Urinary bladder (tissue), 4 donors: ENCODE data around the gene CDC42BPB. TPM values are rescaled to one million over a fixed set of nuclear protein-coding genes. Genes with fewer than 3 reads are reported as not detected.
A peak's percentile ranks its signal among the peaks of the same experiment; 100 is the strongest.
"Not testable (repeated sequence)": the region's sequence is repeated elsewhere in the genome, so short reads cannot be mapped to it uniquely, and the experiment has no call there.

Source experiments
- DNase-seq: peaks from one replicate; pipeline ENCODE4 v3.0.0-alpha.2; 2015; ENCODE audit errors: extremely low spot score
- H3K27ac ChIP-seq: one replicate; pipeline ENCODE4 v1.5.1; 2013; ENCODE audit warnings: low read depth, mild to moderate bottlenecking, moderate library complexity
- H3K36me3 ChIP-seq: one replicate; pipeline ENCODE4 v1.6.1; 2013; ENCODE audit warnings: mild to moderate bottlenecking, moderate library complexity; ENCODE audit not compliant: insufficient read depth
- H3K4me1 ChIP-seq: one replicate; pipeline ENCODE4 v1.6.1; 2013; ENCODE audit warnings: mild to moderate bottlenecking, moderate library complexity; ENCODE audit not compliant: insufficient read depth
- H3K4me3 ChIP-seq: one replicate; pipeline ENCODE4 v1.5.1; 2013; ENCODE audit warnings: low read depth, low read length
- WGBS: extraction: QIAGEN DNeasy Blood & Tissue Kit; methylation state at CpG from one replicate; pipeline ENCODE4 v1.1.7; 2013; 5-methylcytosine and 5-hydroxymethylcytosine counted together
- polyA plus RNA-seq: library from polyadenylated mRNA; stranded (reverse); fragments of 200-250 nt; gene quantifications from one replicate; pipeline ENCODE4 v1.2.3, GENCODE V29; 2013
- total RNA-seq: library from RNA; depleted of rRNA; stranded (reverse); fragments of >200 nt; gene quantifications from one replicate; pipeline ENCODE4 v1.2.3, GENCODE V29; 2014
- donor health status: healthy with polysubstance abuse.
- donor health status: healthy.

The CDC42BPB gene
- total and polyA plus RNA-seq, 2 donors, result 68.9 to 74.4 TPM

DNA sequence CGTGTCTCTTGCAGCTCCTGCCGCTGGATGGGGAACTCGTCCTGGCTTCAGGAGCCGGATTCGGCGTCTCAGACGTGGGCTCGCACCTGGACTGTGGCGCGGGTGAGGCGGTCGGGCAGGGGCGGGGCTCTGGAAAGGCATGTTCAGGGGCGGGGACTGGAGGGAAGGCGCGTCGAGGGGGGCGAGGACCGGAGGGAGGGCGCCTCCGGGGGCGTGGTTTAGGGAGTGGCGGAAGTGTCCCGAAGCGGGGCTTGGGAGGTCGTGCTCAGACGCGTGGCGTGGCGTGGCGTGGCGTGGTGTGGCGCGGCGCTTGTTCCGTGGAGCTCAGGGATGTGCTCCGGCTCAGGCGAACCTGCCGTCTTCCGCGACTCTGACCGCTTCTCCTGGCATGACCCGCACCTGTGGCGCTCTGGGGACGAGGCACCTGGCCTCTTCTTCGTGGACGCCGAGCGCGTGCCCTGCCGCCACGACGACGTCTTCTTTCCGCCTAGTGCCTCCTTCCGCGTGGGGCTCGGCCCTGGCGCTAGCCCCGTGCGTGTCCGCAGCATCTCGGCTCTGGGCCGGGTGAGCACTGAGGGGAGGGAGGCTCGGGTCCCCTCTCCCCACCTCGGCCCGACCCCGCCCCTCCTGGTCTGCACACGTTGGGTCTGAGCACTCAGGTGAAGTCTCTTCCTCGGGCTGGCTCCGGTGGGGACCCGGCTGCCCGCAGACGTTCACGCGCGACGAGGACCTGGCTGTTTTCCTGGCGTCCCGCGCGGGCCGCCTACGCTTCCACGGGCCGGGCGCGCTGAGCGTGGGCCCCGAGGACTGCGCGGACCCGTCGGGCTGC, 128.7 kb downstream of the CDC42BPB start:
- Histone ChIP-seq H3K4me3 (peak overlapping the region; percentile 32), H3K36me3 (no peaks in the 10 kb centered on the region), H3K4me1 (peaks cover 2% of the 10 kb centered on the region), H3K27ac (no peak overlapping the region)
- peak; percentile 47 for DNase-seq
- 1% methylated on average over 94 of the region's 94 CpGs for WGBS

DNA sequence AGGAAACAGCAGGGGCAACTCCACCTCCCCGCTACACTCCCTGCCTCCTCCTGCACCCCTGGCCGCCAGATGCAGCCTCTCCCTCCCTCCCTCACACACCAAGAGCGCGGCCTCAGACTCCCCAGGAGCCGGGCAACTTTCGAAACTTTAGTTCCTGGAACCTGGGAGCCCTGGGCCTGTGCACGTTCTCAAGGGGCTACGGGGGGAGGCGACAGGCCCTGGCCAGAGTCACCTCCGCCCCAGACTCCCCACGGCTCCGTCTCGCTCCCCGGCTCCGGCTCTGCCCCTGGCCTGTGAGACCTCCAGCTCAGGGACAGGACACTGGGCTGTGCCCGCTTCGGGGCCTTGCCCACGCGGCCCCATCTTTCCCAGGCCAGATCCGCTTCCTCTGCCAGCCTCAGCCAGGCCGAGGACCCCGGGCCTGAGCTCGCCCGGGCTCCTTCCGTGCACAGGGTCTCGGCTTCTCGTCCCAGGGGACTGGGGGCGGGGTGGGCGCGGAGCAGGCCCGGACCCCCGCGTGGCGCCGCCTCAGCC, 129.4 kb downstream of the CDC42BPB start:
- peak overlapping the region; percentile 32 for H3K4me3 ChIP-seq
- H3K27ac ChIP-seq, result no peak overlapping the region
- DNase-seq, result no peak
- WGBS, result 23% methylated on average over 35 of the region's 35 CpGs
- no peaks in the 10 kb centered on the region for H3K36me3 ChIP-seq
- peaks cover 2% of the 10 kb centered on the region for H3K4me1 ChIP-seq

DNA sequence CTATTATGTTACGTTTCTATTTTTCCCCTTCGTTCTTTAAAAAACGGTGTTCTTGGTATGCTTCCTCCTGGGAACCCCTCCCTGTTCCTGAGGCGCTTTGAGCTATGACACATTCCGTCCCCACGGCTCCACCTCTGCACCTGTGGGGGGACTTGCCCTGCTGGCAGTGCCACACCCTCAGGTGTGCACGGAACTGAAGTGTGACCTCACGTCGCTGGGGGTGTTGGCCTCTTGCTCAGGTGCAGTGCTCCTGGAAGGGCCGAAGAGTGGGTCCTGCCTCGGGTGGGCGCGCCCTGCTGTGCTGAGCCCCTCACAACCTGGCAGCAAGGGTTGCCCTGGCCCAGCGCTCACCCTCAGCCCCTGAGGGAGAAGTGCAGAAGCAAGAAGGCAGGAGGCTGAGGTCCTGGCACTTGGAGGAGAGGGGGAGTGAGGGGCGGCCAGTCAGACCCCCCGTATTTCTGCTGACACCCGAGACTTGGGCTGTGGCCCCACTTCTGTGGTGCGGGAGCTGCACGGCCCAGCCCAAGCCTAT, 129.9 kb downstream of the CDC42BPB start:
- 70% methylated on average over 19 of the region's 19 CpGs for WGBS
- Histone ChIP-seq H3K27ac (no peak overlapping the region), H3K36me3 (no peaks in the 10 kb centered on the region), H3K4me1 (peaks cover 2% of the 10 kb centered on the region), H3K4me3 (no peak overlapping the region)
- no peak for DNase-seq

DNA sequence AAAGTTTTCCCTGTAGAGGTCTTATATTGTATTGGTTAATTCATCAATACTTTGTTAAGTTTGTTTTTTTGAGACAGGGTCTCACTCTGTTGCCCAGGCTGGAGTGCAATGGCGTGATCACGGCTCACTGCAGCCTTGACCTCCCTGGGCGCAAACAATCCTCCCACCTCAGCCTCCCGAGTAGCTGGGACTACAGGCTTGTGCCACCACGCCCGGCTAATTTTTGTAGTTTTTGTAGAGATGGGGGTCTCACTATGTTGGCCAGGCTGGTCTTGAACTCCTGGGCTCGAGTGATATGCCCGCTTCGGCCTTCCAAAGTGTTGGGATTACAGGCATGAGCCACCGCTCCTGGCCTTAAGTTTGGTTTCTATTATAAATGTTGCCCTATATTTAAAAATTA, 130.5 kb downstream of the CDC42BPB start:
- H3K27ac ChIP-seq, H3K4me3 ChIP-seq, H3K36me3 ChIP-seq, DNase-seq, H3K4me1 ChIP-seq: not testable (repeated sequence)
- 95% methylated on average over 10 of the region's 10 CpGs for WGBS

DNA sequence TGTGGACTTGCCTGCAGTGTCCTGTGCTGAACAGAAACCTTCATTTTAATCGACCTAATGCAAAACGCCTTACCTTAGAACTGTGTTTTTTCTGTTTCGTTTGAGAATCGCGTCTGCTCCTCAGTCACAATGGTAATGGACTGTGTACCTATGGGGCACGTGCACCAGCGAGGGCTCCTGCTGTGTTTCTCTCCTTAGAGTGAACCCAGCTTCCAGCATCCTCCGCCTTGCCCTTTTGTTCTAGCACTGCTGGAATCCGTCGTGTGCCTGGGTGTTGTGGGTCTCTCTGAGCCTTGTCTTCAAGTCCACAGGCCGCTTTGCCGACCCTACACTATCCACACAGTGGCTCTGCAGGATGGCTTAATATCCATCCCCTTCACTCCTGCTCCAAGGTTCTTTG, 131.2 kb downstream of the CDC42BPB start:
- 62% methylated on average over 12 of the region's 12 CpGs for WGBS
- H3K36me3 ChIP-seq, result no peaks in the 10 kb centered on the region
- H3K27ac ChIP-seq, result no peak overlapping the region
- no peak overlapping the region for H3K4me3 ChIP-seq
- no peak for DNase-seq
- H3K4me1 ChIP-seq, result peaks cover 2% of the 10 kb centered on the region

DNA sequence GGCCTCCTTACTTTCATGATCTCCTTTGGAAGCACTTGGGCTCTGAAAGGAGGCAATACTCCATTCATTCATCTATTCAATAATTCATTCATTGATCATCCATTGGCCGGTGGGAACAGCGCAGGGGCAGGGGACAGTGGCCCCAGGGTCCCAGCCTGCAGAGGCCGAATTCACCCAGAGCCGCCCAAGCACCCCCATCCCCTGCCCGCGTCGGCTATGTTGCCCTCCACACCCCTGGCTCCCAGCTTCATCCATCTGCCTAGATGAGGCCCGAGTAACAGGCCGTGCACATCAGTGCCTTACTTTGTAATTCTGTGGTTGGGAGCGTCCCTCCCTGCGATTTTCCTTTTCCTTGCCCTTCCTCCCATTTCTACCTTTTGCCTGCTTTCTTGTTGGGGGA, 131.7 kb downstream of the CDC42BPB start:
- H3K27ac ChIP-seq, result no peak overlapping the region
- H3K4me3 ChIP-seq, result no peak overlapping the region
- H3K4me1 ChIP-seq, result peaks cover 2% of the 10 kb centered on the region
- no peak for DNase-seq
- no peaks in the 10 kb centered on the region for H3K36me3 ChIP-seq
- 74% methylated on average over 11 of the region's 11 CpGs for WGBS

DNA sequence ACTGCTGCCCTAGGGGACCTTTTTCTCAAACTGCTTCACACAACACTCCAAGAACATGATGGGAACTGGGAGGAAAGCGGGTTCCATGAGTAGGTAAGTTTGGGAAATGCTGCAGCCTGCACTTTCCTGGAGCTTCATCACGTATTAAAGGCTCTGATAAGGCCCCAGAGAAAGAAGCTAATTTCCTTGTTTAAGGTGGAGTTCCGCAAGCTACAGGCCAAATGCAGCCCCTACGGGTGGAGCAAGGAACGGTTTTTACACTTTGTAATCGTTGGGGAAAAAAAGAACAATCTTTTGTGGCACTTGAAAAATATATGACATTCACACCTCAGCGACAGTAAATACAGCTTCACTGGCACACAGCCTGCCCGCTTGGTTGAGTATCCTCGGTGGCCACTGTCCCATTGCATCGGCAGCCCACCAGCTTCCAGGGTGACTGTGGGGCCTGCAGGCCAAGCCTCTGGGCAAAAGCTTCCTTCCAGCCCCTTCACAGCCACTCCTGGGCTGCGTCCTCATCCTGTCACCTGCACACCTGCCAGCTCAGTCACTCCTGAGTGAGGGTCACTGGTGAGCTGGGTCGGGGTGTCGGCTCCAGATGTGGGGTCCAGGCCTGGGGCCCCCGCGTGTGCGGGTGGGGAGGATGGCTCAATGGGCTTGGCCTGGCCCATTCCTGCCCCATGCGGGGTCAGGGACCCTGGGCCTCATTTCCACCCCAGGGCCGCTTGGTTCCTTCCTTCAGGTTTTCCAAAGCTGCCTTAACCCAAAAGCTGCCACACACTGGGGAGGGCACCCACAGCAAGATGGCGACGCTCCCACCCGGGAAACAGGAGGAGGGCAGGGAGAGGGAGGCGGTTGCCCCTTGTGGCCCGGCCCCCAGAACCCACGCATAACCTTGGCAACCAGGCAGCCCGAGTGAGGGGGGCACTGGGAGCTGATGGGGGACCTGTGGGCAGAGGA, 132.4 kb downstream of the CDC42BPB start:
- Histone ChIP-seq H3K4me3 (no peak overlapping the region), H3K36me3 (no peaks in the 10 kb centered on the region), H3K4me1 (peaks cover 2% of the 10 kb centered on the region), H3K27ac (no peak overlapping the region)
- no peak for DNase-seq
- 85% methylated on average over 25 of the region's 25 CpGs for WGBS

DNA sequence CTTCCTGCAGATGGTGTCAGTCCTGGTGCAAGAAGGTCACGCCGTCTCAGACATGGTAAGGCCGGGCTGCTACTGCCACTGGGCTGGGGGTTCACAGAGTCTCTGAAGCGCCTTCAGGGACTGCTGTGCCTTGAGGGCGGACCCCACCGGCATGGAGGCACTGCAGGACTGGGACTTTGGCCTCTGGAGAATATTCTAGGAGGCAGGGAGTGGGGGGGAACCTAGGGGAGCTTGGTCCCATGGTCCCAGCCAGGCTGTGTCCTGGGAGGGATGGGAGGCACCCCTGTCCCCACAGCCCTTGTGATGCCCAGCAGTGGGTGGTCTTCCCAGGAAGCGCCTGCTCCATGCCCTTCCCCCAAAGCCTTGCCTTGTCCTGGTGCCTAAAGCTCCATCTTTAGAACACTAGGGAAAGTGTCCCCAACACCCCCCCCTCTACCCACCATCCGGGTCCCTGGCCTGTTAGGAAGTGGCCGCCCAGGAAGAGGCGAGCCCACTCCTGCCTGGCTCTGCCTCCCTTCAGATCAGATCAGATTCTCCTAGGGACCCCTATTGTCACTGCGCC, 133.3 kb downstream of the CDC42BPB start:
- 43% methylated on average over 11 of the region's 11 CpGs for WGBS
- no peak overlapping the region for H3K27ac ChIP-seq
- no peaks in the 10 kb centered on the region for H3K4me1 ChIP-seq
- H3K4me3 ChIP-seq, result no peak overlapping the region
- no peak for DNase-seq
- H3K36me3 ChIP-seq, result no peaks in the 10 kb centered on the region

DNA sequence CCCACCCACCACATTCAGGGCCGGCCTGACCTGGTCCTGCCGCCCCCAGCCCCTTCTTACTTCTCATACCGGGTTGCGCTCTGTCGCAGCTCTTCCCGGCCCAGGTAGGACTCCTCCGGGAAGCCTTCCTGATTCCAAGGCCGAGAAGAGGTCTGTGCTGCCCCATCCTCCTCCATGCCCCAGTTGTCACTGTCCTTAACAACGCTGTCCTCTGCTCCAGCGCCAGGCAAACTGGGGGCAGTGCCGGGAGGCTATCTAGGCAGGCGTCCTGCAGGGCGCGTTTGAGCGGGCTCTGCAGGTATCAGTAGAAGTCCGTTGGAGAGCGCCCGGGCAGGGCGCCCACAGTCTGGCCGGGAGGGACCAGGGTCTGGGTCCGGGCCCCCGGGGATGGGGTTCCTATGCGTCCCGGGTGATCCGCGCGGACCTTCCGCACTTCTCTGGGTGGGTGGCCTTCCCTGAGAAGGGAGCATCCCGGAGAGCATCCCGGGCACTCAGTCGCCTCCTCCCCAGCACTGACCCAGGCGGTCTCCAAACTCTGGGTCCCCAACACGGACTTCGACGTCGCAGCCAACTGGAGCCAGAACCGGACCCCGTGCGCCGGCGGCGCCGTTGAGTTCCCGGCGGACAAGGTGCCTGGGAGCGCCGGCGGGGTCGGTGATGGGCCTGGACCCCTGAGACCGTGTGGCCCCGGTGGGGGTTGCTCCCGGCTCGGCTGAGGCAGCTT, 134.0 kb downstream of the CDC42BPB start:
- WGBS, result 6% methylated on average over 53 of the region's 53 CpGs
- DNase-seq, result no peak
- Histone ChIP-seq H3K4me3 (no peak overlapping the region), H3K27ac (no peak overlapping the region), H3K36me3 (no peaks in the 10 kb centered on the region), H3K4me1 (no peaks in the 10 kb centered on the region)

DNA sequence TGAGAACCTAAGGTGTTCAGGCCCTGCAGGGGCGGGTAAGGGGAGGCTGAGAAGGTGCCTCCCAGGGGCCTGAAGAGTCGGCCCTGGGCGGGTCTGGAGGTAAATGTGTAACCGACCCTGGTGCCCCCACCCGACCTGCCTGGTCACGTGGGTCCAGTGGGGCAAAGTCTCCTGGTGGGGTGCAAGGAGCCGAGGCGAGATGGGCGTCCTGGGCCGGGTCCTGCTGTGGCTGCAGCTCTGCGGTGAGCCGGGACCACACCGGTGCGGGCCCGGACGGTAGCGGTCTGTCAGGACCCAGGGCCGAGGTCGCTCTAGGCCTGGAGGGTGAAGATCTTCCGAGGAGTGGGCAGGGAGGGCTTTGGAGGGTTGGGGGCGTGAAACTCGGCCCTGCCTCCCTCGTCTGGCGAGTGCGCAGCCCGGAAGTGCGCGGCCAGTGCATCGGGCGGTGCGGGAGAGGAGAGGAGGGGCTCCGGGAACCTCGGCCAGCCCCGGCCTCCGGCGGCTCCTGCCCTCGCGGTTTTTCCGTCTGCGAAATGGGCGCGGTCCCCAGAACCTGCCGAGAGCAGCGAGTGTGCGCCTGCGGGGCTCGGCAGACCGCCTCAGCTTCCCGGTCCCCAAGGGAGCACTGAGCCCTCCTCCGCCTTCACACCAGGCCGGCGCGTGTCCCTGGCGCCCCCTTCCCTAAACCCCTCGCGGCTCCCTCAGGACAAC, 134.7 kb downstream of the CDC42BPB start, which contains the start of gene AMN:
AMN (plus strand) TSS at position 174 of the 711 bp plus-strand sequence; CDS start at position 200, 26 bp downstream.
- Histone ChIP-seq H3K4me1 (no peaks in the 10 kb centered on the region), H3K27ac (no peak within 1 kb of the TSS), H3K36me3 (no peaks in the 10 kb centered on the region), H3K4me3 (no peak within 1 kb of the TSS)
- DNase-seq, result no peak
- WGBS, result 10% methylated on average over 56 of the region's 56 CpGs

DNA sequence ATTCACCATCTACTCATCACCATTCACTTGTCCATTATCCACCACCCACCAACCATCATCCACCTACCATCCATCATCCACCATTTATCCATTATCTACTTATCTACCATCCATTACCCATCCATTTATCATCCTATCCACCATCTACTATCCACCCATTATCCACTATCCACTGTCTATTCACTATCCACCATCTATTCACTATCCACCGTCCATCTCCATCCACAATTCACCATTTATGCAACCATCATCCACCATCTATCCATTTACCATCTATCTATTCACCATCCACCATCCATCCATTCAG, 136.4 kb downstream of the CDC42BPB start:
- Histone ChIP-seq H3K4me1 (no peaks in the 10 kb centered on the region), H3K27ac (no peak overlapping the region), H3K4me3 (no peak overlapping the region), H3K36me3 (no peaks in the 10 kb centered on the region)
- 98% methylated on average over 1 of the region's 1 CpG for WGBS
- DNase-seq, result no peak

DNA sequence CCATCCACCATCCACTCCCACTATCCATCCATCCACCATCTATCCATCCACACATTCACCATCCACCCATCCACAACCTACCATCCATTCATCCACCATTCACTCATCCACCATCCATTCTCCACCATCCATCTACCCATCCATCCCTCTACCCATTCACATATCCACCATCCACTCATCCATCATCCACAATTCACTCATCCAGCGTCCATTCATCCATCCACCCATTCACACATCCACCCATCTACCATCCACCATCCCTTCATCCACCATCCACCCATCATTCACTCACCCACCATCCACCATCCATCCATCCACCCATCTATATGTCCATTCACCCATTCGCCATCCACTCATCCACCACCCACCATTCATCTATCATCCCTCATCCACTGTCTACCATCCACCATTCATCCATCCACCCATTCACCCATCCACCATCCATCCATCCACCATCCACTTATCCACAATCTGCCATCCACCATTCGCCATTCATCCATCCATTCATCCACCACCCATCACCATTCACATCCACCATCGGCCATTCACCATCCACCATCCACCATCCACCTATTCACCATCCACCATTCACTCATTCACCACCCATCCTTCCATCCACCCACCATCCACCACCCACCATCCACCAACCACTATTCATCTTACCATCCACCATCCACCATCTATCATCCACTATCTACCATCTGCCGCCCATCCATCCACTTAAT, 136.9 kb downstream of the CDC42BPB start:
- H3K36me3 ChIP-seq, result no peaks in the 10 kb centered on the region
- 96% methylated on average over 5 of the region's 5 CpGs for WGBS
- no peak overlapping the region for H3K4me3 ChIP-seq
- DNase-seq, result no peak
- H3K4me1 ChIP-seq, result no peaks in the 10 kb centered on the region
- H3K27ac ChIP-seq, result no peak overlapping the region
